ENCODE data around the gene PLEKHO2.

GRCh38 chr15:64857421-64857820 is 15.7 kb downstream of the PLEKHO2 start:
- TF ChIP-seq CTCF (IDR thresholded peaks at IDR 0.05) (no peak), ZFX (IDR thresholded peaks at IDR 0.05; ENCODE audit: borderline replicate concordance) (no peak)
